ENCODE measurements around the gene HMG20A. TPM values are rescaled to one million over a fixed set of nuclear protein-coding genes. Genes with fewer than 3 reads are reported as not detected.

HMG20A gene
- total and polyA plus RNA-seq, 2 of the 13 experiments (the other 11 are each of a cell fraction or from before 2014, with no cell fraction given): 28.0 to 35.2 TPM

GRCh38 chr15:77487888-77488287 lies 67.2 kb downstream of the HMG20A start (continued):
- no peak for TF ChIP-seq ZBED4 (CRISPR knock-in tag; IDR thresholded peaks at IDR 0.05; ENCODE audit: borderline replicate concordance)
- TF ChIP-seq SOX13 (IDR thresholded peaks at IDR 0.05): no peak
- no peak for TF ChIP-seq SOX13 (CRISPR knock-in tag; conservative IDR thresholded peaks at IDR 0.05 in 1 of 2, IDR thresholded peaks at IDR 0.05 in 1 of 2)

GRCh38 chr15:77489647-77490046 lies 69.0 kb downstream of the HMG20A start:
- Histone ChIP-seq H3K4me2 (ENCODE audit: low read depth, low read length) (no peak overlapping the region), H2AFZ (ENCODE audit: low read length) (no peak overlapping the region), H3K4me1 (ENCODE audit: insufficient read depth, low read length) (no peaks in the 10 kb centered on the region), H3K9me3 (ENCODE audit: low read length) (no peaks in the 10 kb centered on the region), H3K36me3 (replicated peaks in 1 of 2; ENCODE audit: control insufficient read depth in 1 of 2, insufficient read depth in 2 of 2, low read length in 2 of 2) (peaks cover 4 to 7% of the 10 kb centered on the region in 2 experiments; a peak in 4 of 5 replicates), H3K9ac (ENCODE audit: insufficient read depth, low read depth, low read length) (no peak overlapping the region), H3K79me2 (ENCODE audit: insufficient read depth, low read length) (no peaks in the 10 kb centered on the region), H3K4me3 (replicated peaks in 1 of 3; ENCODE audit: insufficient read depth in 1 of 3, low read depth in 2 of 3, low read length in 3 of 3) (no peak overlapping the region), H3K27me3 (ENCODE audit: control insufficient read depth in 1 of 2, insufficient read depth in 2 of 2, low read length in 2 of 2) (no peaks in the 10 kb centered on the region), H4K20me1 (ENCODE audit: insufficient read depth, low read length) (no peaks in the 10 kb centered on the region), H3K27ac (ENCODE audit: extremely low read length, insufficient read depth, low read length) (no peak overlapping the region)
- ATAC-seq (no peak), FAIRE-seq (no peak), DNase-seq (ENCODE audit: low spot score) (no peak)
- intact Hi-C loops (cut with micrococcal nuclease; ENCODE audit: unreplicated experiment) (no loop called here), in situ Hi-C loops (cut with HindIII; ENCODE audit: extremely low pct_ligation_motif_present, low pct_unique_long_range_greater_than_20kb) (no loop called here)
- BruUV-seq (replicated peaks): no TSS peak
- TF ChIP-seq NR3C1 (CRISPR knock-in tag; IDR thresholded peaks at IDR 0.05) (no peak), TEAD3 (CRISPR knock-in tag; optimal IDR thresholded peaks at IDR 0.05; ENCODE audit: borderline replicate concordance) (peak; percentile 11)
- ChIA-PET CTCF (ENCODE audit: low intra/inter-chr PET ratio, low total read pairs) (no interaction called here), POLR2A (no interaction called here)
- WGBS (ENCODE audit: low lambda C conversion rate): 74% methylated on average over 5 of the region's 5 CpGs

Data from HepG2 (cell line).